ENCODE measurements around the gene CTNNA2. TPM values are rescaled to one million over a fixed set of nuclear protein-coding genes. Genes with fewer than 3 reads are reported as not detected.

CTNNA2 gene
- total RNA-seq, 1 donor from 2014 or later, result 43.5 TPM

GRCh38 chr2:80573167-80573566, 1060.3 kb downstream of the CTNNA2 start:
- Histone ChIP-seq H3K4me2 (no peak overlapping the region), H3F3A (ENCODE audit: low read depth) (no peaks in the 10 kb centered on the region), H3K9me3 (ENCODE audit: low read depth) (no peaks in the 10 kb centered on the region), H2AFZ (replicated peaks) (no peak overlapping the region), H3K27me3 (no peaks in the 10 kb centered on the region), H3K4me1 (no peaks in the 10 kb centered on the region), H3K36me3 (no peaks in the 10 kb centered on the region), H3K4me3 (no peak overlapping the region), H4K20me1 (ENCODE audit: low read depth) (no peaks in the 10 kb centered on the region), H3K27ac (no peak overlapping the region), H3K9ac (no peak overlapping the region), H3K79me2 (ENCODE audit: low read depth) (no peaks in the 10 kb centered on the region)
- no peaks in the 10 kb centered on the region for H3K27me3 Mint-ChIP-seq (ENCODE audit: insufficient read depth, low read depth)
- H3K9me3 Mint-ChIP-seq, result no peaks in the 10 kb centered on the region
- H3K27ac Mint-ChIP-seq, result no peak overlapping the region
- no peak overlapping the region for H3K4me3 Mint-ChIP-seq
- no peaks in the 10 kb centered on the region for H3K36me3 Mint-ChIP-seq
- TF ChIP-seq EZH2phosphoT487 (IDR thresholded peaks at IDR 0.05), result no peak
- TF ChIP-seq EZH2 (IDR thresholded peaks at IDR 0.05), result no peak
- TF ChIP-seq CTCF (IDR thresholded peaks at IDR 0.05), result no peak
- no peaks in the 10 kb centered on the region for H3K4me1 Mint-ChIP-seq
- DNase-seq (ENCODE audit: low spot score), result no peak

- H3F3A ChIP-seq (ENCODE audit: low read depth), result no peaks in the 10 kb centered on the region
- no peaks in the 10 kb centered on the region for H3K4me1 ChIP-seq
- H3K36me3 ChIP-seq, result no peaks in the 10 kb centered on the region
- H3K27ac ChIP-seq, result no peak overlapping the region
- H3K4me3 Mint-ChIP-seq, result no peak overlapping the region
- H3K9me3 ChIP-seq (ENCODE audit: low read depth), result no peaks in the 10 kb centered on the region
- no peaks in the 10 kb centered on the region for H3K4me1 Mint-ChIP-seq
- H3K79me2 ChIP-seq (ENCODE audit: low read depth), result no peaks in the 10 kb centered on the region
- no peak overlapping the region for H3K4me2 ChIP-seq
- H3K27ac Mint-ChIP-seq, result no peak overlapping the region
- no peaks in the 10 kb centered on the region for H3K36me3 Mint-ChIP-seq
- no peaks in the 10 kb centered on the region for H4K20me1 ChIP-seq (ENCODE audit: low read depth)
- TF ChIP-seq EZH2phosphoT487 (IDR thresholded peaks at IDR 0.05), result no peak
- TF ChIP-seq EZH2 (IDR thresholded peaks at IDR 0.05), result no peak
- no peak for TF ChIP-seq CTCF (IDR thresholded peaks at IDR 0.05)
- no peak overlapping the region for H2AFZ ChIP-seq (replicated peaks)
- no peak overlapping the region for H3K4me3 ChIP-seq
- H3K9me3 Mint-ChIP-seq, result no peaks in the 10 kb centered on the region
- no peaks in the 10 kb centered on the region for H3K27me3 ChIP-seq
- DNase-seq (ENCODE audit: low spot score), result no peak
- no peak overlapping the region for H3K9ac ChIP-seq
- no peaks in the 10 kb centered on the region for H3K27me3 Mint-ChIP-seq (ENCODE audit: insufficient read depth, low read depth)
Observed at GRCh38 chr2:80573950-80574349, 1061.1 kb downstream of the CTNNA2 start.

GRCh38 chr2:80579756-80580155, 1066.9 kb downstream of the CTNNA2 start:
- Mint-ChIP-seq H3K4me3 (no peak overlapping the region), H3K9me3 (no peaks in the 10 kb centered on the region), H3K27ac (no peak overlapping the region), H3K27me3 (ENCODE audit: insufficient read depth, low read depth) (no peaks in the 10 kb centered on the region), H3K36me3 (peaks cover 3% of the 10 kb centered on the region), H3K4me1 (no peaks in the 10 kb centered on the region)
- Histone ChIP-seq H3K4me2 (no peak overlapping the region), H4K20me1 (ENCODE audit: low read depth) (no peaks in the 10 kb centered on the region), H3K4me3 (no peak overlapping the region), H3K9ac (no peak overlapping the region), H3K27me3 (no peaks in the 10 kb centered on the region), H2AFZ (replicated peaks) (no peak overlapping the region), H3F3A (ENCODE audit: low read depth) (no peaks in the 10 kb centered on the region), H3K4me1 (no peaks in the 10 kb centered on the region), H3K36me3 (no peaks in the 10 kb centered on the region), H3K9me3 (ENCODE audit: low read depth) (no peaks in the 10 kb centered on the region), H3K27ac (no peak overlapping the region), H3K79me2 (ENCODE audit: low read depth) (no peaks in the 10 kb centered on the region)
- TF ChIP-seq CTCF (IDR thresholded peaks at IDR 0.05) (no peak), EZH2phosphoT487 (IDR thresholded peaks at IDR 0.05) (no peak), EZH2 (IDR thresholded peaks at IDR 0.05) (no peak)
- peak; percentile 5 for DNase-seq (ENCODE audit: low spot score)

Data from neural progenitor cell (in vitro differentiated cells).